Measurements from ENCODE around the gene IL10RA. TPM values are rescaled to one million over a fixed set of nuclear protein-coding genes. Genes with fewer than 3 reads are reported as not detected.
A peak's percentile ranks its signal among the peaks of the same experiment; 100 is the strongest.

The IL10RA gene
- total and polyA plus RNA-seq, 9 of the 15 experiments (the other 6 are each of a cell fraction or from before 2014, with no cell fraction given): 0.17 to 17.3 (median 2.9) TPM

DNA sequence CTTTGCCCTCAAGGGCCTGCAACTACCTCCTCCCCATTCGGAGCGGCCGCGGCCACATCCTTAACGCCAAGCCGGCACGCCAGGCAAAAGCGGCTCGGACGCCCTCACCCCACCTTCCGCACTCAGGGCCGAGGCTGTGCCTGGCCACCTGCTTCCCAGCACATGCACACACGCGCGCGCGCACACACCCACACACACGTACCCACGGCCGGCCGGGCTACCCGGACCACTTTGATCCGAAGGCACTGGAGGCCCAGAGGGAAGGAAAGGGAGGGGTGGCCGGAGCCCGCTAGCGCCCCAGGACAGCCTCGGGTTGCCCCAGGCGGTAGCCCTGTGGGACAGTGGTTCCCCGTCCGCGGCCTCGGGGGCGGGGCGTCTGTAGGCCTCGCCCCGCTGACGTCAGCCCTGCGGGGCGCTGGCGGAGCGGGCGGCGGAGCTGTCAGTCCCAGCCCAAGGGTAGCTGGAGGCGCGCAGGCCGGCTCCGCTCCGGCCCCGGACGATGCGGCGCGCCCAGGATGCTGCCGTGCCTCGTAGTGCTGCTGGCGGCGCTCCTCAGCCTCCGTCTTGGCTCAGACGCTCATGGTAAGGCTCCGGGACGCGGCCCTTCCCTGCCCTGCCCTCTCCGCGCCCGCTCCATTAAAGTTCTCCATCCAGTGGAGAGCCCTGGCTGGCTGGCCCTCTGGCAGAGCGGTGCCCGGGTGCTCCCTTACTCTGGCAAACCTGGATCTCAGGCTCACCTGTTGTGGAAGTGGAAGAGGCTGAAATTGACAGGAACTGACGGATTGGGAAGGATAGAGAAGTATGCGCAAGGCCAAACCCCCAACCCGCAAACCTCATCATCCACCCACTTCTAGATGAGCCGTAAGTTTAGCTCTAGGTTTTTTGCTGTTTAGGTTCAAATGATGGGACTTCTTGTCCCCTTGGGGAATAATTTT, at the start of gene IL10RA (continued):
- TF ChIP-seq, protein P1, sequence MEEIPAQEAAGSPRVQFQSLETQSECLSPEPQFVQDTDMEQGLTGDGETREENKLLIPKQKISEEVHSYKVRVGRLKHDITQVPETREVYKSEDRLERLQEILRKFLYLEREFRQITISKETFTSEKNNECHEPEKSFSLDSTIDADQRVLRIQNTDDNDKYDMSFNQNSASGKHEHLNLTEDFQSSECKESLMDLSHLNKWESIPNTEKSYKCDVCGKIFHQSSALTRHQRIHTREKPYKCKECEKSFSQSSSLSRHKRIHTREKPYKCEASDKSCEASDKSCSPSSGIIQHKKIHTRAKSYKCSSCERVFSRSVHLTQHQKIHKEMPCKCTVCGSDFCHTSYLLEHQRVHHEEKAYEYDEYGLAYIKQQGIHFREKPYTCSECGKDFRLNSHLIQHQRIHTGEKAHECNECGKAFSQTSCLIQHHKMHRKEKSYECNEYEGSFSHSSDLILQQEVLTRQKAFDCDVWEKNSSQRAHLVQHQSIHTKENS (CRISPR knock-in tag; IDR thresholded peaks at IDR 0.05): no peak
- TF ChIP-seq, protein P2, sequence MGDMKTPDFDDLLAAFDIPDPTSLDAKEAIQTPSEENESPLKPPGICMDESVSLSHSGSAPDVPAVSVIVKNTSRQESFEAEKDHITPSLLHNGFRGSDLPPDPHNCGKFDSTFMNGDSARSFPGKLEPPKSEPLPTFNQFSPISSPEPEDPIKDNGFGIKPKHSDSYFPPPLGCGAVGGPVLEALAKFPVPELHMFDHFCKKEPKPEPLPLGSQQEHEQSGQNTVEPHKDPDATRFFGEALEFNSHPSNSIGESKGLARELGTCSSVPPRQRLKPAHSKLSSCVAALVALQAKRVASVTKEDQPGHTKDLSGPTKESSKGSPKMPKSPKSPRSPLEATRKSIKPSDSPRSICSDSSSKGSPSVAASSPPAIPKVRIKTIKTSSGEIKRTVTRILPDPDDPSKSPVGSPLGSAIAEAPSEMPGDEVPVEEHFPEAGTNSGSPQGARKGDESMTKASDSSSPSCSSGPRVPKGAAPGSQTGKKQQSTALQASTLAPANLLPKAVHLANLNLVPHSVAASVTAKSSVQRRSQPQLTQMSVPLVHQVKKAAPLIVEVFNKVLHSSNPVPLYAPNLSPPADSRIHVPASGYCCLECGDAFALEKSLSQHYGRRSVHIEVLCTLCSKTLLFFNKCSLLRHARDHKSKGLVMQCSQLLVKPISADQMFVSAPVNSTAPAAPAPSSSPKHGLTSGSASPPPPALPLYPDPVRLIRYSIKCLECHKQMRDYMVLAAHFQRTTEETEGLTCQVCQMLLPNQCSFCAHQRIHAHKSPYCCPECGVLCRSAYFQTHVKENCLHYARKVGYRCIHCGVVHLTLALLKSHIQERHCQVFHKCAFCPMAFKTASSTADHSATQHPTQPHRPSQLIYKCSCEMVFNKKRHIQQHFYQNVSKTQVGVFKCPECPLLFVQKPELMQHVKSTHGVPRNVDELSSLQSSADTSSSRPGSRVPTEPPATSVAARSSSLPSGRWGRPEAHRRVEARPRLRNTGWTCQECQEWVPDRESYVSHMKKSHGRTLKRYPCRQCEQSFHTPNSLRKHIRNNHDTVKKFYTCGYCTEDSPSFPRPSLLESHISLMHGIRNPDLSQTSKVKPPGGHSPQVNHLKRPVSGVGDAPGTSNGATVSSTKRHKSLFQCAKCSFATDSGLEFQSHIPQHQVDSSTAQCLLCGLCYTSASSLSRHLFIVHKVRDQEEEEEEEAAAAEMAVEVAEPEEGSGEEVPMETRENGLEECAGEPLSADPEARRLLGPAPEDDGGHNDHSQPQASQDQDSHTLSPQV (IDR thresholded peaks at IDR 0.05): peak; percentile 98
- TF ChIP-seq, protein P3, sequence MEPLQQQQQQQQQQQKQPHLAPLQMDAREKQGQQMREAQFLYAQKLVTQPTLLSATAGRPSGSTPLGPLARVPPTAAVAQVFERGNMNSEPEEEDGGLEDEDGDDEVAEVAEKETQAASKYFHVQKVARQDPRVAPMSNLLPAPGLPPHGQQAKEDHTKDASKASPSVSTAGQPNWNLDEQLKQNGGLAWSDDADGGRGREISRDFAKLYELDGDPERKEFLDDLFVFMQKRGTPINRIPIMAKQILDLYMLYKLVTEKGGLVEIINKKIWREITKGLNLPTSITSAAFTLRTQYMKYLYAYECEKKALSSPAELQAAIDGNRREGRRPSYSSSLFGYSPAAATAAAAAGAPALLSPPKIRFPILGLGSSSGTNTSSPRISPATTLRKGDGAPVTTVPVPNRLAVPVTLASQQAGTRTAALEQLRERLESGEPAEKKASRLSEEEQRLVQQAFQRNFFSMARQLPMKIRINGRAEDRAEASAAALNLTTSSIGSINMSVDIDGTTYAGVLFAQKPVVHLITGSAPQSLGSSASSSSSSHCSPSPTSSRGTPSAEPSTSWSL (CRISPR knock-in tag; IDR thresholded peaks at IDR 0.05; ENCODE audit: borderline replicate concordance): no peak
- no peak for TF ChIP-seq ZNF75A (CRISPR knock-in tag; IDR thresholded peaks at IDR 0.05)
- TF ChIP-seq ZNF511 (CRISPR knock-in tag; IDR thresholded peaks at IDR 0.05): peak; percentile 99
- TF ChIP-seq, protein P4, sequence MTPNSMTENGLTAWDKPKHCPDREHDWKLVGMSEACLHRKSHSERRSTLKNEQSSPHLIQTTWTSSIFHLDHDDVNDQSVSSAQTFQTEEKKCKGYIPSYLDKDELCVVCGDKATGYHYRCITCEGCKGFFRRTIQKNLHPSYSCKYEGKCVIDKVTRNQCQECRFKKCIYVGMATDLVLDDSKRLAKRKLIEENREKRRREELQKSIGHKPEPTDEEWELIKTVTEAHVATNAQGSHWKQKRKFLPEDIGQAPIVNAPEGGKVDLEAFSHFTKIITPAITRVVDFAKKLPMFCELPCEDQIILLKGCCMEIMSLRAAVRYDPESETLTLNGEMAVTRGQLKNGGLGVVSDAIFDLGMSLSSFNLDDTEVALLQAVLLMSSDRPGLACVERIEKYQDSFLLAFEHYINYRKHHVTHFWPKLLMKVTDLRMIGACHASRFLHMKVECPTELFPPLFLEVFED (CRISPR knock-in tag; conservative IDR thresholded peaks at IDR 0.05): 0 out of 2 replicates have a peak, but pooled peaks have one; percentile 27
- no peak for TF ChIP-seq NUFIP1 (IDR thresholded peaks at IDR 0.05; ENCODE audit: partially characterized antibody)
- TF ChIP-seq, protein P5, sequence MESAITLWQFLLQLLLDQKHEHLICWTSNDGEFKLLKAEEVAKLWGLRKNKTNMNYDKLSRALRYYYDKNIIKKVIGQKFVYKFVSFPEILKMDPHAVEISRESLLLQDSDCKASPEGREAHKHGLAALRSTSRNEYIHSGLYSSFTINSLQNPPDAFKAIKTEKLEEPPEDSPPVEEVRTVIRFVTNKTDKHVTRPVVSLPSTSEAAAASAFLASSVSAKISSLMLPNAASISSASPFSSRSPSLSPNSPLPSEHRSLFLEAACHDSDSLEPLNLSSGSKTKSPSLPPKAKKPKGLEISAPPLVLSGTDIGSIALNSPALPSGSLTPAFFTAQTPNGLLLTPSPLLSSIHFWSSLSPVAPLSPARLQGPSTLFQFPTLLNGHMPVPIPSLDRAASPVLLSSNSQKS (CRISPR knock-in tag; IDR thresholded peaks at IDR 0.05): no peak
- TF ChIP-seq HEY1 (CRISPR knock-in tag; IDR thresholded peaks at IDR 0.05; ENCODE audit: borderline replicate concordance): no peak
- TF ChIP-seq TEAD2 (tag; IDR thresholded peaks at IDR 0.05): no peak
- TF ChIP-seq NR2F6 (CRISPR knock-in tag; IDR thresholded peaks at IDR 0.05): no peak
- TF ChIP-seq CHAMP1 (IDR thresholded peaks at IDR 0.05): no peak
- peak; percentile 93; the same call in 1 of the 2 replicates for TF ChIP-seq MTA3 (IDR thresholded peaks at IDR 0.05; ENCODE audit: borderline replicate concordance)
